GM21526 (cell line): ENCODE measurements around the gene CSNK1G2.
"Not testable (repeated sequence)": the region's sequence is repeated elsewhere in the genome, so short reads cannot be mapped to it uniquely, and the experiment has no call there.

Experiments
- ATAC-seq: cut with Tn5 transposase; IDR thresholded peaks from one replicate; pipeline ENCODE4 v1.9.1; 2021; ENCODE audit warnings: moderate library complexity; ENCODE audit not compliant: unreplicated experiment, low FRiP score

Gene CSNK1G2

DNA sequence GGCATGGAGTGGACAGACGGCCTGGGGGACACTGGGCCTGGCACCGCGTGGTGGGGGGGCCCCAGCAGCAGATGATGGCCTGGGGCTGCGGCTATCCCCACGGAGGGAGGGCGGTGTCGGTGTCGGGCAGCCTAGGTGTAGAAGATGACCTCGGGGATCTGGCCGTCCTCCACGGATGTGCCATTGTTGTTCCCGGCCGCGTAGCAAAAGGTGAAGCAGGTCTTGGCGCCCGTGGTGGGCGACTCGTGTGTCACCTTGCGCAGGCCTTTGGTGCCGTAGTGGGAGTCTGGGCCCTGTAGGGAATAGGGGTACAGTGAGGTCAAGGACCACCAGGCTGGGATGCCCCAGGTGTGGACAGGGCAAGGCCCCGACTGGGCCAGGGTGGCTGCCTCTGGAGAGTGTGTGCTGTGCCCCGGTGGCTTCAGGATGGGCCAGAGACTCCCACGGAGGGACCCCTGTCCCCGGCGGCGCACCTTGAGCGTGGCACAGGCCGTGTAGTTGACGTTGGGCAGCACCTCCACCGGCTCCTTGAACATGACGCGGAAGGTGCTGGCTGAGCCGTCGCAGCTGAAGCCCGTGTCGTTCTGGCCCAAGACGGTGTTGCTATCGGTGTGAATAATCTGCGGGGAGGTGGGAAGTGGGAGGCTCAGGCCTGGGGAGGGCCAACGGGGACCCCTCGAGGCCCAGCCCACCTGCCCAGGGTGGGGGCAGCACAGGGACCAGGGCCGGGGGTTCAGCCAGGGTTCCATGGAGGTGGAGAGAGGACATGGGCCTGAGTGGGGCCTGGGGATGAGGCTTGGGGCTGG is 45.6 kb downstream of the CSNK1G2 start:
- no peak for ATAC-seq

DNA sequence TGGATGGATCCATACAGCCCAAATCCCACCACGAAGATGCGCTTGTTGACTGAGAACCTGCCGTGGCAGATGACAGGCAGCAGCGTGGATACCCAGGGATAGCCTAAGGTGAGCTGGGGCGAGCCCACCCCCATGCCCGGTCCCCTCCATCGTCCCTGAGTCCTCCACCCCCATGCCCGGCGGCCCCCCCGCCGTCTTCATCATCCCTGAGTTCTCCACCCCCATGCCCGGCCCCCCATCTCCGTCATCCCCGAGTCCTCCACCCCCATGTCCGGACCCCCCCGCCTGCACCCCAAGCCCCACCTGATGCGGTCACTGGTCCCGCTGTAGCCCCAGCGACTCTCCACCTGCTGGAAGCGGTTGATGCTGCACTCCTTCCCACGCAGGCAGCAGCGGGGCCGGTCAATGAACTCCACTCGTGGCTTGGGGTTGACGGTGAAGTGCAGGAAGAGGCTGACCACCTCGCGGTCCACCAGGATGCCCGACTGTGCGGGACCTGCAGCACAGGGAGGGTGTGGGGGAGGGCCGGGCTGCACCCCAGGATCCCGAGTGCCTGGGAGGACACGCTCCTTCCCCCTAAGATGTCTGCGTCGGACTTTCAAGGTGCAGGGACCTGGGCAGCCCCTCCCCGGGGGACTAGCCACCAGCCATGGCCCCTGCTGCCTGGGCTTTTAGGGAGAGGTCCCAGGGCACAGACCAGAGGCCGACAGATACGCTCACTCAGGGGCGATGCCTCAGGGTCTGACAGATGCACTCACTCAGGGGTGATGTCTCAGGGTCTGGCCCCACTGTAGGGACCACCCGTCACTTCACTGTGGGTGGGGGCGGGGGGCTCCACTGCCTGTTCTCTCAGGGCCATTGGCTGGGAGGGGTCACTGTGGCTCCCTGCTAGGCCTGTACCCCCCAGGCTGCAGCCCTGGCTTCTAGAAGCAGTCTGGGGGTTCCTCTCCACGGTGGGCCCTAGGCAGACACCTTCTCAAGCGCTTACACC is 46.5 kb downstream of the CSNK1G2 start:
- ATAC-seq, result no peak

DNA sequence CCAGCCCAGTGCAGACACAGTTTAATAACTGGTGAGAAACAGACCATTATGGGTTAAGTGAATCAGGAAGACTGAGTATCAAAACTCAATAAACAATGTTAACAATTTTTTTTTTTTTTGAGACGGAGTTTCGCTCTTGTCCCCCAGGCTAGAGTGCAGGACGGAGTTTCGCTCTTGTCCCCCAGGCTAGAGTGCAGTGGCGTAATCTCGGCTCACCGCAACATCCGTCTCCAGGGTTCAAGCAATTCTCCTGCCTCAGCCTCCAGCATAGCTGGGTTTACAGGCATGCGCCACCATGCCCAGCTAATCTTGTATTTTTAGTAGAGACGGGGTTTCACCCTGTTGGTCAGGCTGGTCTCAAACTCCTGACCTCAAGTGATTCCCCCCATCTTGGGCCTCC is 47.5 kb downstream of the CSNK1G2 start:
- ATAC-seq, result not testable (repeated sequence)

DNA sequence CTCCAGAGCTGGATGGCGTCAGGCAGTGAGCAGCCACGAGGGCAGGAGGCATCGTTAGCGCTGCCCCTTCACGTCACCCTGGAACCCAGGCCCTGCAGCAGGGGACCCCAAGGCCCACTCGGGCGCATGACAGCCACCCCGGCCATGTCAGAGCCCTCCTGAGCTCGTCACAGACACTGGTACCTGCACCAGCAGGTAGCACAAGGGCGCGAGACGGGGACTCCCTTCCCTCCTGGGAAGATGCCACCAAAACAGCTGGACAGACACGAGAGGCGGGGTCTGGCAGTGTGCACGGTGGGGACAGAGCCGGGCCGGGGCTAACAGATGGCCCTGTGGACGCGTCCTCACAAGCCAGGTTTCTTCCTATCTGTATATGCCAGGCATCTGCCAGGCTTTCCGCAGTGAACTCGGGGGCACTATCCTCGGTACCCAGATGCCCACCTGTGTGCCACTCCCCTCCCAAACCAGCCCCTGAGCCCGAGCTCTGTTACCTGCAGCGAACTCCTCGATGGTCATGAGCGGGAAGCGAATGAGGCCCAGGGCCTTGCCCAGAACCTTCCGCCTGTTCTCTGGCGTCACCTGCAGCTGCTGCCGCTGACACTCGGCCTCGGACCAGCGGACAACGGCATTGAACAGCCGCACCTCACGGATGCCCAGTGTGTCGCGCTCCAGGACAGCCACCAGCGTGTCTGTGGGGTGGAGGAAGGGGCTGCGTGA is 48.7 kb downstream of the CSNK1G2 start:
- no peak for ATAC-seq

DNA sequence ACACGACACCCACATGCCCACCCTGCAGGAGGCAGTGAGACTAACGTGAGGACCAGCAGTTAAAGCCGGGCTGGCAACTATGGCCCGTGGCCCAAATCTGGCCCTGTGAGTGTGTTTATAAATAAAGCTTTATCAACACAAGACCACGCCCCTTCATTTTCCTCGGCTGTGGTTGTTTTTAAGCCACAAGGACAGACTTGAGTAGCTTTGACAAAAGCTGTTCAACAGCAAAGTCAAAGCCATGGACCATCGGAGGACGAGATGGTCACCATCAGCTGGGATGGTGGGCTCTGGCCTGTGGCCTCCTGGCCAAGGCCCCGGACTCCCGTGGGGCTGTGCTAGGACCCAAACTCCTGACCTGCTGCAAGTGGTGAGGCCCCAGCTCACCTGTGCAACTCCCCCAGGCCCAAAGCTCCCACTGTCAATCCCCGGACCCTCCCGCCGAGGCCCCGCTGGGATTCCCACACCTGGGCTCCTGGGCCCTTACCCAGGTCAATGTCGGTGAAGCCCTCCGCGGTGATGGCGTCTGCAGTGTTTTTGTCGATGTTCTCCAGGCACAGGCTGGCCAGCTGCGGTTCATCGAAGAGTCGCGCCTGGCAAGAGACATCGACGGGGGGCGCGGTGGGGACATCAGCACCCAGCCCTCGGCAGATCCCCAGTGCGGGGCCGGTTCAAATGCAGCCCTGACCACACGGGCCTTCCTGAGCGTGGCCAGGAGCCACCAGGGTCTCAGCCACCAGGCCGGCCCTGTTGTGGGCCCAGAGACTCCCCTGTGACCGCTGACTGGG is 49.5 kb downstream of the CSNK1G2 start:
- ATAC-seq, result no peak

DNA sequence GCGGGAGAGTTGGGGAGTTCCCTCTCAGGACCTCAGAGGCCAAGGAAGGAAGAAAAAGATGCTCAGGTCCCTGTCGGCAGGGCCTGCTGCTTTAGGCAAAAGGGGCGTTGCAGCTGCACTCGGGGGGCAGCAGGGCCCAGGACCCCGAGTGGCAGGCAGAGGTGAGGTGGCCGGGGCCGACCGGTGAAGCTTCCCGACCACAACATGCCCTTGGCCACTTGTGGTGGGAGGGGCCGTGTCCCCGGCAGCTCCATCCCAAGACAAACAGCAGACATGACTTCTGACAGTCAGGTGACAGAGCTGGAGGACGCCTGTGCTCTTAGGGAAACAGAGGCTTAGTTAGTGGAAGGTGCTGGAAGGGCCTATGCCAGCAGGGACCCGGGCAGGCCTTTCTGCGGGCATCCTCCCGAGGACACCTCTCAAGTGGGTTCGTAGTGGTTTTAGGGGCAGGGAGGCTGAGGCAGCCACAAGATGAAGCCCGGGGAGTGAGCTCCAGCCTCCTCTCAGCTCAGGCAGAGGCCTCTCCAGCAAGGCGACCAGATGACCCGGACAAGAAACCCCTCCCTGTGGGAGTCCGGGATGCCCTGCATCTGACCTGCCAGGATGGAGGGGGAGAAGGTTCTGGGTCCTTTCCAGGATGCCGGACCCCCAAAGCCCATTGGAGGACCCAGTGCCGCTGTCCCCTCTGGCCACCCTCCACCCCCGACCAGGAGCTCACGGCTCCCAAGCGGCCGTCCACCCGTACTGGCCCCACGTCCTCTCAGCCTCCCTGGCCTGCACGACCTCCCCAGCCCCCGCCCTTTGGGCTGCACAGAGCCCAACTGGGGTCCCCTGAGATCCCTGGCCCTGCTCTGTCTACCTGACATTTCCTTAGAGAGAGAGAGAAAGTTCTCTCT is 50.3 kb downstream of the CSNK1G2 start:
- no peak for ATAC-seq

DNA sequence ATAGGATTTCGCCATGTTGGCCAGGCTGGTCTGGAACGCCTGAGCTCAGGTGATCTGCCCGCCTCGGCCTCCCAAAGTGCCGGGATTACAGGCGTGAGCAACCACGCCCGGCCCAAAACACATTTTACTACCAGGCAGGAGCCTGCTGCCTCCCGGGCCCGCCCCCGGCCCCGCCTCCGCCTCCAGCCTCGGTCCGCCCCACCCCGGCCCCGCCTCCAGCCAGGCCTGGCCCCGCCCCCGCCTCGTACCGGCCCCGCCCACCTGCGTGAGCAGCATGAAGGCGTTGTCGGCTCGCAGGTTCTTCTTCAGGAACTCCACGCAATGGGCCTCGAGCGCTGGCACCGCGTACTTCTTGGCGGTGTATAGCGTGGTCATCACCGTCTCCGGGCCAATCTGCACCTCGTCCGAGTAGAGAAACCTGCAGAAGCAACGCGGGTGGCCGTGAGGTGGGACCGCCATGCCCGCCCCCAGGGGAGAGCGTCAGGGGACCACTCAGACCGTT is 51.8 kb downstream of the CSNK1G2 start:
- ATAC-seq, result no peak

DNA sequence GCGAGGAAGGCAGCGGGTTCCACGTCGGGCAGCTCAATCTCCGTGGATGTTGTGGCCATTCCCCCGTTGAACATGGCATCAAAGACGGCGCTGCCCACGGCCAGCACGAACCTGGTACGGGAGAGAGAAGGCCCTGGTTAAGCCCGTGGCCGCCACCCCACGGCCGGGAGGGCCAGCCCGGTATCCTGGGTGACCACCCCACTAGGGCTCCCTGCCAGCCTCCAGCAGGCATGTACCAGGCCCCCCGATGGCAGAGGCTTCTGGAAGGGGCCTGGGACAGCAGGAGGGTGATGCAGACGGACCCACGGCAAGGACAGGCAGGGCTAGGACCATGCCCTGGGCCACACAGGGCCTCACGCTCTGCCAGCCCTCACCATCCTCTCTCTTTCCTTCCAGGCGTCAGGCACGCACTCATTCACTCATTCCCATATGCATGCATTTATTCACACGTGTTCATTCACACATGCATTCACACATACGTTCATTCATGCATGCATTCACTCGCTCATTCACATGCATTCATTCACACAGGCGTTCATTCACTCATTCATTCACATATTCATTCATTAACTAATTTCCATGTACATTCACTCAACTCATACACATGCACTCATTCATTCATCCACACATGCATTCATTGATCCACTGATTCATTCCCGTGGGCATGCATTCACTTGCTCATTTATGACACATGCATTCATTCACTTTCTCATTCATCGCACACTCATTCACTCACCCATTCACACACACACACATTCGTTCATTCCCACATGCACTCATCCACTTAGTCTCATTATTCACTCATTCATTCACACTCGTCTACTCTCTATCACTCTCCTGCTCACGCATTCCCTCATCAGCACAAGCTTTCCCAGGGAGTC is 56.6 kb downstream of the CSNK1G2 start:
- no peak for ATAC-seq

DNA sequence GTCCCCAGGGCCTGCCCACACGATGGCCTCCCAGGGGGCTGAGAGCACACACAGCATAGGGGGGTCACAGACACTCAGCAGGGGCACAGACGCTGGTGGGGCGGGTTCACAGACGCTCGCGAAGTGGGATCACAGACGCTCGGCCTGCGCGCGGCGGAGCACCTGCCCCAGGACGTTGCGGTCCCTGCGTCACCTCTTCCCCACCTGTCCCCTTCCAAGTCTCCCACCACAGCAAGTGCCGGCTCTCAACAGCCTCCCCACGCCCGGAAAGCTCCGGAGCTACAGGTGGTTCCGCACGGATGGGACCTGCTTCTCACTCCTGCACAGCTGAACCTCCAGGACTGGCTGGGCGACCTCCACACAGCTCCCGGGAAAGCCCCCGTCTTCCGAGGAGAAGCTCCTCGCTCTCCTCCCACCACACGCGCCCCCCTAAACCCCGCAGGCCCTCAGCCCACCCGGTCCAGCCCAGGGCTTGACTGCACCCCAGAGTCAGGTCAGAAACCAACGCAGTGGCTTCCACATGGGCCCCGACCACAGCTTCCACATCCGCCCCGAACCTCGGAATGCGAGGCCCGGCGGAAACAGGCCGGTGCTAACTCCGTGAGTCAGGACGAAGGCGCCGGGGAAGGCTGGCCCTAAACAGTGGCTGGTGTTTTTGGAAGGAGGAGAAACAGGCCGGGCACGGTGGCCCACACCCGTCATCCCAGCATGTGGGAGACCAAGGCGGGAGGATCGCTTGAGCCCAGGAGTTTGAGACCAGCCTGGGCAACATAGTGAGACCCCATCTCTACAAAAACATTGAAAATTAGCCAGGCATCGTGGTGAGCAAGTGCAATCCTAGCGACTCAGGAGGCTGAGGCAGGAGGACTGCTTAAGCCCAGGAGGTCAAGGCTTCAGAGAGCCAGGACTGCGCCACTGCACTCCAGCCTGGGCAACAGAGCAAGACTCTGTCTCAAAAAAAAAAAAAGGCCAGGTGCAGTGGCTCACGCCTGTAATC is 58.0 kb downstream of the CSNK1G2 start:
- ATAC-seq, result no peak

DNA sequence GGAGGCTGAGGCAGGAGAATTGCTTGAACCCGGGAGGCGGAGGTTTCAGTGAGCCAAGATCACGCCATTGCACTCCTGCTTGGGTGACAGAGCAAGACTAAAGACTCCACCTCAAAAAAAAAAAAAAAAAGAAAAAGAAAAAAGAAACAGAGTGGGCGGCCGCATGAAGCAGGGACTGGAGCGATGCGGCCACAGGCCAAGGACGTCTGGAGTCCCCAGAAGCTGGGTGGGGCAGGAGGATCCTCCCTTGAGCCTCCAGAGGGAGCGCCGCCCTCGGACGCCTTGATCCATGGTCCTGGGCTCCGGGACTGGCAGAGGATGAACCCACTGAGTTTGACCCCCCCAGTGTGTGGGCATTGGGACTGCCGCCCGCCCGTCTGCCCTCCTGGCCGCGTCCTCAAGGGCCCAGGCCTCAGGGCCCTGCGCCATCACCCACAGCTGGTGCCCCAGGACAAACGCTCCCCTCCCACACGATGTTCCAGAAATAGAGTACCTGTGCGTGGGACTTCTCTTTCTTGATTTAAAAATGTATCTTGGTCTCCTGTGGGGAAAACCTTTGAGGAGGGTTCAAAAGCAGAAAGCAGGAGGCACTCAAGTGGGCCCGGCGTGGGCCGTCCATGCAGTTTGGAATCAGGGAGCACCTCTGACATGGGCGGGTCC is 59.0 kb downstream of the CSNK1G2 start:
- ATAC-seq, result no peak

DNA sequence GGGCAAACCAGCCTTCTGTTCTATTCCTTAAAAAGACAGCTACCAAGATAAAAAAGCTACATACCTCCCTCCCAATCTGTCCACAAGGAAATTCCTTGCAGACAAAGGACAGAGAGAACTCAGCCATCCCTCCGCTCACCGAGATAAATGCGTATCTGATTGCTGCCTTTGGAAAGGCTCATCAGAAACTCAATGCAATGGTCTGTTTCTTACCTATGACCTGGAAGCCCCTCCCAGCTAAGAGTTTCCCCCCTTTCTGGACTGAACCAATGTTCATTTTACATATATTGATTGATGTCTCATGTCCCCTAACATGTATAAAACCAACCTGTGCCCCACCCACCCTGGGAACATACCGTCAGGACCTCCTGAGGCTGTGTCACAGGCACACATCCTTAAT is 62.9 kb downstream of the CSNK1G2 start:
- no peak for ATAC-seq

DNA sequence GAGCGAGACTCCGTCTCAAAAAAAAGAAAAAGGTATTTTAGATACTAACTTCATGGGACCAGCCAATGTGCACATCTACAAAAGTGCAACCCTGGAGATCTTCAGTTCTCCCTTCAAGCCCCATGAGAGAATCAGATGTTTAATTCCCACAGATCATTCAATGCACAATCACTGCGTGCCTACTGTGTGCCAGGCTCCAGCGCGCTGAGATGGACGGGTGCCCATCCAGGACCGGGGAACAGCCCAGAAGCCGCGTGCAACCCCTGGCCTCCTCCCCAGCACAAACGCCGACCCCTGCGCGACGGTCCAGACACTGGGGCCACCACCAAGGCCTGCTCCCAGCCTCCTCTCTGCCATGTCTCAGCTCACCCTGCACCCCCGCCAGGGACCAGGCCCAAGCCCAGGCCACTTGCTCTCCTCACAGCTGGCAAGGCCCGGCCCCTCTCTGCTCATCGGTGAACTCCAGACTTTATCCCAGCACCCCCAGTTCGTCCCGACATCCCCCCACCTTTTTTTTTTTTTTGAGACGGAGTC is 69.2 kb downstream of the CSNK1G2 start:
- ATAC-seq, result no peak

DNA sequence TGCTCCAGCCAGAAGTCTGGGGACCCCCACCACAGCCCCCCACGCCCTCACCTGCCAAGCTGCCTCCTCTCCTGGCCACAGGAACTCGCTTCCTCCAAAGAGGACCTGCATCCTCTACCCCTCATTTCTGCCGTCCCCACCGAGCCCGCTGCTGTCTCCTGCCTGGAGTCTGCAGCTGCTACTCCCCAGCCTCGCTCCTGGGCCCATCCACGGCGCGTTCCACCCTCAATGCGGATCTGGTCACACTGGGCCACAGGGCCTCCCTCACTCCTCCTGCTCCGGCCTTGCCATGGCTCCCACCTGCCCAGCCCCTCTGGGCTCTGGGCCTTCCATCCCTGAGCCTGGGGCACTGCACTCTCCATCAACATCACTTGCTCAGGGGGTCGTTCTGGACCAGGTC is 70.2 kb downstream of the CSNK1G2 start:
- ATAC-seq, result no peak

DNA sequence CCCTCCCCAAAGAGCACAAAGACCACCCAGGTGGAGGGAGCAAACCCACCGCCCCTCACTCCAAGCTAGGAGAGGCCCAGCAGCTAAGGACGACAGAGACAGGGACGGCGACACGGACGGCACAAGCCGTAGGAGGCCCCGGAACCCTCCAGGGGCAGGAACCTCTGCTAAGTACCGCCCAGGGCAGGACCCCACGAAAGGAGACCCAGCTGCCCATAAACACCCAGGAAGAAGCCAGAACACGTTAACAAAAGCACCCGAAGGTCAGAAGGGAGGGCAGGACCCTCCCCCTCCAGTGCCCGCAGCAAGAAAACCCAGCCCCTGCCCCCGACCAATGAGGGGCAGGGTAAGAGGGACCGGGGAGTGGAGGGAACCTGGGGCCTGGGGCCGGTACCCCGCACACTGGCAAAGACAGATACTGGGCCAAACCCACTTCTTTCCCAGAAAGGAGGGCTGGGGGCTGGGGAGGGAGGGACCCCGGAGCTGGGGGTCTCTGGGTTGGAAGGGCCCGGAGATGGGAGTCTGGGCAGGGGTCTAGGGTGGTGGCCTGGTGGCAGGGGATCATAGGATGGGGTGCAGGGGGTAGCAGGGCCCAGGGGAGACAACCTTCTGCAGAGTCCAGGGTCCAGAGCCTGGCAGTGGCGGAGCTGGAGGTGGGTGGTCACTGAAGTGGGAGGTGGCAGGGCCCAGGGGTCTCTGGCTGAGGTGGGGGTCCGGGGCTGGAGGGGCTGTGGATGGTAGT is 72.1 kb downstream of the CSNK1G2 start:
- no peak for ATAC-seq

DNA sequence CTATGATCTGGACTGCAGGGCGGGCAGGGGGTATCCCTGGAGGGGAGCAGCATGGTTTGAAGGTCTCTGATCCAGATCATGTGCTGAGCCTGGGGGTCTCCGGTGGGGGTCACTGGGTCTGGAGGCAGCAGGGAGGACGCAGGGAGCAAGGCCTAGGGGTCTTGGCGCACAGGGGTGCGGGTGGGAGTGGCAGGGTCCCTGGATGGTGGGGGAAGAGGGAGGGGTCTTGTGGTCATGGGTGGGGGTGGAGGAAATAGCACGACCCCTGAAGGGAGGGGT is 72.7 kb downstream of the CSNK1G2 start:
- no peak for ATAC-seq
